Measurements from ENCODE around the gene FAM163B. TPM values are rescaled to one million over a fixed set of nuclear protein-coding genes. Genes with fewer than 3 reads are reported as not detected.
"Not testable (repeated sequence)": the region's sequence is repeated elsewhere in the genome, so short reads cannot be mapped to it uniquely, and the experiment has no call there.

Gene FAM163B
- polyA plus RNA-seq, 1 donor (not counting 4 experiments of a cell fraction or from before 2014, with no cell fraction given) = not detected

GRCh38 chr9:133628766-133629165, 19.6 kb upstream of the FAM163B start:
- no peak for FAIRE-seq

GRCh38 chr9:133627341-133627740, 18.2 kb upstream of the FAM163B start:
- Histone ChIP-seq H3K9me1 (ENCODE audit: control insufficient read depth, extremely low read depth, insufficient read depth, low read length) (no peaks in the 10 kb centered on the region), H3K4me1 (ENCODE audit: control insufficient read depth, extremely low read depth, insufficient read depth, low read length) (no peaks in the 10 kb centered on the region), H3K79me2 (ENCODE audit: control insufficient read depth, insufficient read depth, low read length) (no peaks in the 10 kb centered on the region), H3K27me3 (ENCODE audit: control insufficient read depth, extremely low read depth, insufficient read depth, low read length) (no peaks in the 10 kb centered on the region), H3K27ac (ENCODE audit: control insufficient read depth, insufficient read depth, low read length) (no peak overlapping the region), H3K36me3 (ENCODE audit: control insufficient read depth in 2 of 2, extremely low read depth in 1 of 2, insufficient read depth in 2 of 2, low read length in 2 of 2) (no peaks in the 10 kb centered on the region), H3K9me3 (ENCODE audit: control insufficient read depth, low read depth, low read length) (no peaks in the 10 kb centered on the region), H2AFZ (ENCODE audit: control insufficient read depth, low read length) (no peak overlapping the region), H3K4me2 (ENCODE audit: control insufficient read depth, extremely low read depth, insufficient read depth, low read depth, low read length) (no peak overlapping the region), H3K9ac (ENCODE audit: control insufficient read depth, extremely low read depth, insufficient read depth, low read length) (no peak overlapping the region), H3K4me3 (ENCODE audit: control insufficient read depth in 2 of 3, extremely low read depth in 1 of 3, insufficient read depth in 2 of 3, low read depth in 1 of 3, low read length in 3 of 3) (no peak overlapping the region), H4K20me1 (ENCODE audit: control insufficient read depth, extremely low read depth, insufficient read depth, low read length) (no peaks in the 10 kb centered on the region)
- no peak for TF ChIP-seq CTCF (optimal IDR thresholded peaks at IDR 0.05 in 1 of 3, IDR thresholded peaks at IDR 0.05 in 1 of 3, conservative IDR thresholded peaks at IDR 0.05 in 1 of 3; ENCODE audit: extremely low read depth in 1 of 3, insufficient read depth in 2 of 3, low read length in 3 of 3)
- TF ChIP-seq EZH2 (IDR thresholded peaks at IDR 0.05; ENCODE audit: low read length) = no peak
- FAIRE-seq (no peak), DNase-seq (ENCODE audit: low read depth, low spot score) (no peak)
- dilution Hi-C loops (cut with MboI; ENCODE audit: extremely low pct_ligation_motif_present, low sequenced_read_pairs) = no loop called here

More at GRCh38 chr9:133628766-133629165, 19.6 kb upstream of the FAM163B start:
- no peak overlapping the region for H3K9ac ChIP-seq (ENCODE audit: control insufficient read depth, extremely low read depth, insufficient read depth, low read length)
- H3K79me2 ChIP-seq (ENCODE audit: control insufficient read depth, insufficient read depth, low read length) = no peaks in the 10 kb centered on the region
- H4K20me1 ChIP-seq (ENCODE audit: control insufficient read depth, extremely low read depth, insufficient read depth, low read length) = no peaks in the 10 kb centered on the region
- no peak overlapping the region for H2AFZ ChIP-seq (ENCODE audit: control insufficient read depth, low read length)
- H3K9me3 ChIP-seq (ENCODE audit: control insufficient read depth, low read depth, low read length) = no peaks in the 10 kb centered on the region
- no peaks in the 10 kb centered on the region for H3K4me1 ChIP-seq (ENCODE audit: control insufficient read depth, extremely low read depth, insufficient read depth, low read length)
- no peak overlapping the region for H3K4me3 ChIP-seq (ENCODE audit: control insufficient read depth in 2 of 3, extremely low read depth in 1 of 3, insufficient read depth in 2 of 3, low read depth in 1 of 3, low read length in 3 of 3)
- dilution Hi-C loops (cut with MboI; ENCODE audit: extremely low pct_ligation_motif_present, low sequenced_read_pairs) = no loop called here
- no peak for DNase-seq (ENCODE audit: low read depth, low spot score)
- H3K27ac ChIP-seq (ENCODE audit: control insufficient read depth, insufficient read depth, low read length) = no peak overlapping the region
- no peak overlapping the region for H3K4me2 ChIP-seq (ENCODE audit: control insufficient read depth, extremely low read depth, insufficient read depth, low read depth, low read length)
- H3K9me1 ChIP-seq (ENCODE audit: control insufficient read depth, extremely low read depth, insufficient read depth, low read length) = no peaks in the 10 kb centered on the region
- no peak for TF ChIP-seq EZH2 (IDR thresholded peaks at IDR 0.05; ENCODE audit: low read length)
- TF ChIP-seq CTCF (optimal IDR thresholded peaks at IDR 0.05 in 1 of 3, IDR thresholded peaks at IDR 0.05 in 1 of 3, conservative IDR thresholded peaks at IDR 0.05 in 1 of 3; ENCODE audit: extremely low read depth in 1 of 3, insufficient read depth in 2 of 3, low read length in 3 of 3) = no peak
- peaks cover 10% of the 10 kb centered on the region for H3K27me3 ChIP-seq (ENCODE audit: control insufficient read depth, extremely low read depth, insufficient read depth, low read length)
- no peaks in the 10 kb centered on the region for H3K36me3 ChIP-seq (ENCODE audit: control insufficient read depth in 2 of 2, extremely low read depth in 1 of 2, insufficient read depth in 2 of 2, low read length in 2 of 2)

- H4K20me1 ChIP-seq (ENCODE audit: control insufficient read depth, extremely low read depth, insufficient read depth, low read length); H3K27me3 ChIP-seq (ENCODE audit: control insufficient read depth, extremely low read depth, insufficient read depth, low read length); dilution Hi-C loops (cut with MboI; ENCODE audit: extremely low pct_ligation_motif_present, low sequenced_read_pairs); DNase-seq (ENCODE audit: low read depth, low spot score); H3K79me2 ChIP-seq (ENCODE audit: control insufficient read depth, insufficient read depth, low read length); H3K4me3 ChIP-seq (ENCODE audit: control insufficient read depth in 2 of 3, extremely low read depth in 1 of 3, insufficient read depth in 2 of 3, low read depth in 1 of 3, low read length in 3 of 3); H3K9ac ChIP-seq (ENCODE audit: control insufficient read depth, extremely low read depth, insufficient read depth, low read length); H3K4me2 ChIP-seq (ENCODE audit: control insufficient read depth, extremely low read depth, insufficient read depth, low read depth, low read length); H3K36me3 ChIP-seq (ENCODE audit: control insufficient read depth in 2 of 2, extremely low read depth in 1 of 2, insufficient read depth in 2 of 2, low read length in 2 of 2); H3K9me3 ChIP-seq (ENCODE audit: control insufficient read depth, low read depth, low read length); H3K4me1 ChIP-seq (ENCODE audit: control insufficient read depth, extremely low read depth, insufficient read depth, low read length); H3K27ac ChIP-seq (ENCODE audit: control insufficient read depth, insufficient read depth, low read length); H2AFZ ChIP-seq (ENCODE audit: control insufficient read depth, low read length); FAIRE-seq; H3K9me1 ChIP-seq (ENCODE audit: control insufficient read depth, extremely low read depth, insufficient read depth, low read length): not testable (repeated sequence)
Measured at GRCh38 chr9:133626008-133626407, 16.8 kb upstream of the FAM163B start.

All from keratinocyte (primary cell).